Endothelial cell of umbilical vein (primary cell): Measurements from ENCODE around the gene LYRM7.

Experiments used
- JUN ChIP-seq: IDR thresholded peaks from 2 replicates; pipeline ENCODE4 v1.6.1; 2011; ENCODE audit warnings: borderline replicate concordance, low read depth; ENCODE audit not compliant: insufficient read length, insufficient read depth
- TF ChIP-seq, protein P1 (sequence below), 2 donors: IDR thresholded peaks; 1 replicate in 1 of 2; 2 replicates in 1 of 2; pipeline ENCODE4 v1.5.1; 2011; ENCODE audit warnings: low read length in 2 of 2, mild to moderate bottlenecking in 2 of 2, moderate library complexity in 2 of 2, control low read depth in 1 of 2, inconsistent platforms in 1 of 2, low read depth in 1 of 2; ENCODE audit not compliant: insufficient read depth in 1 of 2; ENCODE audit errors: extremely low read depth in 1 of 2

DNA sequence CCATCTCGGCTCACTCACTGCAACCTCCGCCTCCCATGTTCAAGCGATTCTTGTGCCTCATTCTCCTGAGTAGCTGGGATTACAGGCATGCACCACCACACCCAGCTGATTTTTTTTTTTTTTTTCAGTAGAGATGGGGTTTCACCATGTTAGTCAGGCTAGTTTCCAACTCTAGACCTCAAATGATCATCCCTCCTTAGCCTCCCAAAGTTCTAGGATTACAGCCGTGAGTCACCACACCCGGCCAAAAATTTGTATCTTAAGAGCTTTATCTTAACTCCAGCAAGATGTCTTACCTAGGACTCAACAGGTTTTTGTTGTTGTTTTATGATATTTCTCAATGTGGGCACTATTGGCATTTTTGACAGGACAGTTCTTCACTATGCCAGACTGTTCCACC lies 27.9 kb downstream of the LYRM7 start:
- TF ChIP-seq, protein P1, sequence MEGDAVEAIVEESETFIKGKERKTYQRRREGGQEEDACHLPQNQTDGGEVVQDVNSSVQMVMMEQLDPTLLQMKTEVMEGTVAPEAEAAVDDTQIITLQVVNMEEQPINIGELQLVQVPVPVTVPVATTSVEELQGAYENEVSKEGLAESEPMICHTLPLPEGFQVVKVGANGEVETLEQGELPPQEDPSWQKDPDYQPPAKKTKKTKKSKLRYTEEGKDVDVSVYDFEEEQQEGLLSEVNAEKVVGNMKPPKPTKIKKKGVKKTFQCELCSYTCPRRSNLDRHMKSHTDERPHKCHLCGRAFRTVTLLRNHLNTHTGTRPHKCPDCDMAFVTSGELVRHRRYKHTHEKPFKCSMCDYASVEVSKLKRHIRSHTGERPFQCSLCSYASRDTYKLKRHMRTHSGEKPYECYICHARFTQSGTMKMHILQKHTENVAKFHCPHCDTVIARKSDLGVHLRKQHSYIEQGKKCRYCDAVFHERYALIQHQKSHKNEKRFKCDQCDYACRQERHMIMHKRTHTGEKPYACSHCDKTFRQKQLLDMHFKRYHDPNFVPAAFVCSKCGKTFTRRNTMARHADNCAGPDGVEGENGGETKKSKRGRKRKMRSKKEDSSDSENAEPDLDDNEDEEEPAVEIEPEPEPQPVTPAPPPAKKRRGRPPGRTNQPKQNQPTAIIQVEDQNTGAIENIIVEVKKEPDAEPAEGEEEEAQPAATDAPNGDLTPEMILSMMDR (IDR thresholded peaks at IDR 0.05; ENCODE audit: extremely low read depth in 1 of 2, insufficient read depth in 1 of 2, low read depth in 1 of 2, low read length in 2 of 2): no peak
- no peak for TF ChIP-seq JUN
